HepG2 (cell line): ENCODE data around the gene EFNA3. TPM values are rescaled to one million over a fixed set of nuclear protein-coding genes. Genes with fewer than 3 reads are reported as not detected.

ENCODE experiments used
- ARID3A ChIP-seq: IDR thresholded peaks from 2 replicates; pipeline ENCODE4 v1.6.1; 2012; ENCODE audit warnings: low read depth, low read length, improper control_type of control experiment
- ELK4 ChIP-seq: sonication (generic); formaldehyde crosslinking; IDR thresholded peaks from 2 replicates; pipeline ENCODE4 v1.9.0; 2021; ENCODE audit warnings: missing genetic modification reagents, borderline replicate concordance
- GATA4 ChIP-seq: sonication (generic); IDR thresholded peaks from 2 replicates; pipeline ENCODE4 v1.6.1; 2016; ENCODE audit warnings: antibody characterized with exemption, low read depth, borderline replicate concordance
- HNF1B ChIP-seq: sonication (generic); formaldehyde crosslinking; IDR thresholded peaks from 2 replicates; pipeline ENCODE4 v1.5.1; 2020; ENCODE audit warnings: mild to moderate bottlenecking, moderate library complexity, missing genetic modification reagents
- MZF1 ChIP-seq: sonication (generic); formaldehyde crosslinking; IDR thresholded peaks from 2 replicates; pipeline ENCODE4 v1.8.1; 2023; ENCODE audit warnings: mild to moderate bottlenecking, missing genetic modification reagents, borderline replicate concordance
- POLR2A ChIP-seq, 2 experiments: IDR thresholded peaks; 2 replicates each; pipeline ENCODE4 v1.6.1; 2011; ENCODE audit warnings: low read depth in 2 of 2, low read length in 2 of 2, mild to moderate bottlenecking in 1 of 2, moderate library complexity in 1 of 2; ENCODE audit not compliant: insufficient read depth in 1 of 2
- RARA ChIP-seq: IDR thresholded peaks from 2 replicates; pipeline ENCODE4 v1.6.1; 2016; ENCODE audit warnings: missing genetic modification reagents, missing compliant biosample characterization
- RNF219 ChIP-seq: sonication (generic); formaldehyde crosslinking; IDR thresholded peaks from 2 replicates; pipeline ENCODE4 v1.5.0; 2020; ENCODE audit warnings: mild to moderate bottlenecking, missing genetic modification reagents
- SMARCE1 ChIP-seq: fragments of 450-650 bp; IDR thresholded peaks from 2 replicates; pipeline ENCODE4 v1.6.1; 2017; ENCODE audit warnings: borderline replicate concordance
- SP4 ChIP-seq: sonication (generic); formaldehyde crosslinking; IDR thresholded peaks from 2 replicates; pipeline ENCODE4 v1.8.1; 2023; ENCODE audit warnings: mild to moderate bottlenecking, missing genetic modification reagents
- SPEN ChIP-seq: sonication (generic); formaldehyde crosslinking; IDR thresholded peaks from 2 replicates; pipeline ENCODE4 v1.5.1; 2020; ENCODE audit warnings: low read depth, mild to moderate bottlenecking, missing genetic modification reagents
- TBP ChIP-seq: sonication (generic); formaldehyde crosslinking; IDR thresholded peaks from 2 replicates; pipeline ENCODE4 v1.5.0; 2020; ENCODE audit warnings: missing genetic modification reagents
- polyA plus RNA-seq, 8 experiments: library from polyadenylated mRNA; depleted of rRNA in 3 of 8; stranded (reverse) in 7 of 8; unstranded in 1 of 8; fragments of >200 nt; fragmentation: Illumina TruSeq in 4 of 8; extraction: Trizol in 4 of 8; gene quantifications; 2 replicates each; pipeline versions ENCODE4 v1.2.1 to v1.2.3, GENCODE V29; 2011 to 2016; ENCODE audit warnings: low read depth in 4 of 8, missing spikeins in 1 of 8, mixed read lengths in 1 of 8; ENCODE audit not compliant: insufficient read depth in 1 of 8
- total RNA-seq, 5 experiments: library from RNA; depleted of rRNA; stranded (reverse); fragments of >200 nt; fragmentation: Illumina TruSeq; extraction: Trizol; gene quantifications; 2 replicates each; pipeline ENCODE4 v1.2.3, GENCODE V29; 2016; ENCODE audit warnings: low read depth in 1 of 5
- TF ChIP-seq, protein P1 (sequence below): sonication (generic); formaldehyde crosslinking; IDR thresholded peaks from 2 replicates; pipeline ENCODE4 v1.4.0; 2020; ENCODE audit warnings: low read depth, missing genetic modification reagents
- TF ChIP-seq, protein P2 (sequence below): IDR thresholded peaks from 2 replicates; pipeline ENCODE4 v1.6.1; 2016
- TF ChIP-seq, protein P3 (sequence below): sonication (generic); formaldehyde crosslinking; IDR thresholded peaks from 2 replicates; pipeline ENCODE4 v1.5.1; 2020; ENCODE audit warnings: missing genetic modification reagents, mild to moderate bottlenecking, borderline replicate concordance

EFNA3 gene
- total and polyA plus RNA-seq, 2 of the 13 experiments (the other 11 are each of a cell fraction or from before 2014, with no cell fraction given): 1.0 to 5.7 TPM

GRCh38 chr1:155107309-155108264 is 28.9 kb downstream of the EFNA3 start (continued):
- TF ChIP-seq, protein P1, sequence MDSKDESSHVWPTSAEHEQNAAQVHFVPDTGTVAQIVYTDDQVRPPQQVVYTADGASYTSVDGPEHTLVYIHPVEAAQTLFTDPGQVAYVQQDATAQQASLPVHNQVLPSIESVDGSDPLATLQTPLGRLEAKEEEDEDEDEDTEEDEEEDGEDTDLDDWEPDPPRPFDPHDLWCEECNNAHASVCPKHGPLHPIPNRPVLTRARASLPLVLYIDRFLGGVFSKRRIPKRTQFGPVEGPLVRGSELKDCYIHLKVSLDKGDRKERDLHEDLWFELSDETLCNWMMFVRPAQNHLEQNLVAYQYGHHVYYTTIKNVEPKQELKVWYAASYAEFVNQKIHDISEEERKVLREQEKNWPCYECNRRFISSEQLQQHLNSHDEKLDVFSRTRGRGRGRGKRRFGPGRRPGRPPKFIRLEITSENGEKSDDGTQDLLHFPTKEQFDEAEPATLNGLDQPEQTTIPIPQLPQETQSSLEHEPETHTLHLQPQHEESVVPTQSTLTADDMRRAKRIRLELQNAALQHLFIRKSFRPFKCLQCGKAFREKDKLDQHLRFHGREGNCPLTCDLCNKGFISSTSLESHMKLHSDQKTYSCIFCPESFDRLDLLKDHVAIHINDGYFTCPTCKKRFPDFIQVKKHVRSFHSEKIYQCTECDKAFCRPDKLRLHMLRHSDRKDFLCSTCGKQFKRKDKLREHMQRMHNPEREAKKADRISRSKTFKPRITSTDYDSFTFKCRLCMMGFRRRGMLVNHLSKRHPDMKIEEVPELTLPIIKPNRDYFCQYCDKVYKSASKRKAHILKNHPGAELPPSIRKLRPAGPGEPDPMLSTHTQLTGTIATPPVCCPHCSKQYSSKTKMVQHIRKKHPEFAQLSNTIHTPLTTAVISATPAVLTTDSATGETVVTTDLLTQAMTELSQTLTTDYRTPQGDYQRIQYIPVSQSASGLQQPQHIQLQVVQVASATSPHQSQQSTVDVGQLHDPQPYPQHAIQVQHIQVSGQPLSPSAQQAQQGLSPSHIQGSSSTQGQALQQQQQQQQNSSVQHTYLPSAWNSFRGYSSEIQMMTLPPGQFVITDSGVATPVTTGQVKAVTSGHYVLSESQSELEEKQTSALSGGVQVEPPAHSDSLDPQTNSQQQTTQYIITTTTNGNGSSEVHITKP: no peak
- TF ChIP-seq SPEN (CRISPR knock-in tag) (peak; percentile 44; the same call in 1 of the 2 replicates), ARID3A (peak; percentile 49; the same call in 1 of the 2 replicates), ELK4 (no peak), SP4 (CRISPR knock-in tag) (no peak), HNF1B (0 out of 2 replicates have a peak, but pooled peaks have one; percentile 36), RNF219 (CRISPR knock-in tag) (no peak), GATA4 (no peak), TBP (CRISPR knock-in tag) (no peak), SMARCE1 (no peak), MZF1 (no peak), POLR2A (IDR thresholded peaks at IDR 0.05; ENCODE audit: insufficient read depth in 1 of 2, low read depth in 2 of 2, low read length in 2 of 2) (peak in 1 of 2 experiments; percentile 42; a peak in 1 of 4 replicates), RARA (peak; percentile 68)
- TF ChIP-seq, protein P2, sequence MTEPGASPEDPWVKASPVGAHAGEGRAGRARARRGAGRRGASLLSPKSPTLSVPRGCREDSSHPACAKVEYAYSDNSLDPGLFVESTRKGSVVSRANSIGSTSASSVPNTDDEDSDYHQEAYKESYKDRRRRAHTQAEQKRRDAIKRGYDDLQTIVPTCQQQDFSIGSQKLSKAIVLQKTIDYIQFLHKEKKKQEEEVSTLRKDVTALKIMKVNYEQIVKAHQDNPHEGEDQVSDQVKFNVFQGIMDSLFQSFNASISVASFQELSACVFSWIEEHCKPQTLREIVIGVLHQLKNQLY: peak; percentile 88; the same call in 1 of the 2 replicates
- TF ChIP-seq, protein P3, sequence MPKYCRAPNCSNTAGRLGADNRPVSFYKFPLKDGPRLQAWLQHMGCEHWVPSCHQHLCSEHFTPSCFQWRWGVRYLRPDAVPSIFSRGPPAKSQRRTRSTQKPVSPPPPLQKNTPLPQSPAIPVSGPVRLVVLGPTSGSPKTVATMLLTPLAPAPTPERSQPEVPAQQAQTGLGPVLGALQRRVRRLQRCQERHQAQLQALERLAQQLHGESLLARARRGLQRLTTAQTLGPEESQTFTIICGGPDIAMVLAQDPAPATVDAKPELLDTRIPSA (CRISPR knock-in tag): no peak
